Right lung (tissue), 5 donors: ENCODE results near the gene MESP2. TPM values are rescaled to one million over a fixed set of nuclear protein-coding genes. Genes with fewer than 3 reads are reported as not detected.

Experiments
- DNase-seq, 2 donors: peaks; one replicate each; pipeline ENCODE4 v3.0.0-alpha.2; 2013
- polyA plus RNA-seq, 5 donors: library from polyadenylated mRNA; unstranded; fragments of 120-200 nt; gene quantifications; one replicate each; pipeline versions ENCODE4 v1.2.1 to v1.2.3, GENCODE V29; 2013; ENCODE audit warnings: inconsistent platforms in 1 of 5, low replicate concordance in 1 of 5; ENCODE audit not compliant: insufficient read length in 5 of 5, insufficient read depth in 1 of 5

Gene MESP2
- polyA plus RNA-seq, 5 donors, result 0.12 TPM; not detected in 4

DNA sequence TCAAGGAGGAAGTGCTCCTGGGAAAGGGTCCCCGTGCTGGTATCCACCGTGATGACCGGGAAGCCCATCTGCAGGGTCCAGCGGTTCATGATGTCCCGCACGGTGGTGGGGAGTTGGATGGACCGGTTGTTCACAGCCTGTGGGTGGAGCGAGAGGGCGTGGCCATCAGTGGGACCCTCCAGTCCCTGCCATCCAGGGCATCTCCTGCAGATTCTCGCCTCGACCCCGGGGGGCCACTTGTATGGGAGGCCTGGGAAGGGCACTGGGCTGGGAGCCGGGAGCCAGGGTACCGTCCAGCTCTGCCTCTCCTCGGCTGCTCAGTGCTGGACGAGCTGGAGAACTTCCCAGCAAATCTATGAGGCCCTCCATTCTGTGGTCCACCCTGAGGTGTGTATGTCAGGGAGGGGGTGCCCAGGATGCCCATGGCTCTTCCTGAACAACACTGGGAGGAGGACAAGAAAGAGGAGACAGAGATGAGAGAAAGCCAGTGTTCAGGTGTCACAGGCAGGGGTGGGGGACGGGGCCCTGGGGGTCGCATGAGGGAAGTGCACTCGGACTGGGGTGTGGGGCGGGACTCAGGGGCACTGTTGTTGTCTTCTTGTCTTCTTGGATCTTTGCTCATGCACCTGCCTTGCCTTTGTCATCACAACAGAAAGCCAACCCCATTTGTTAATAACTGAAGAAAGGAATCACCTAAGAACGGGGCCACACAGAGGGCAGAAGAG, 25.5 kb downstream of the MESP2 start:
- DNase-seq, result no peak

DNA sequence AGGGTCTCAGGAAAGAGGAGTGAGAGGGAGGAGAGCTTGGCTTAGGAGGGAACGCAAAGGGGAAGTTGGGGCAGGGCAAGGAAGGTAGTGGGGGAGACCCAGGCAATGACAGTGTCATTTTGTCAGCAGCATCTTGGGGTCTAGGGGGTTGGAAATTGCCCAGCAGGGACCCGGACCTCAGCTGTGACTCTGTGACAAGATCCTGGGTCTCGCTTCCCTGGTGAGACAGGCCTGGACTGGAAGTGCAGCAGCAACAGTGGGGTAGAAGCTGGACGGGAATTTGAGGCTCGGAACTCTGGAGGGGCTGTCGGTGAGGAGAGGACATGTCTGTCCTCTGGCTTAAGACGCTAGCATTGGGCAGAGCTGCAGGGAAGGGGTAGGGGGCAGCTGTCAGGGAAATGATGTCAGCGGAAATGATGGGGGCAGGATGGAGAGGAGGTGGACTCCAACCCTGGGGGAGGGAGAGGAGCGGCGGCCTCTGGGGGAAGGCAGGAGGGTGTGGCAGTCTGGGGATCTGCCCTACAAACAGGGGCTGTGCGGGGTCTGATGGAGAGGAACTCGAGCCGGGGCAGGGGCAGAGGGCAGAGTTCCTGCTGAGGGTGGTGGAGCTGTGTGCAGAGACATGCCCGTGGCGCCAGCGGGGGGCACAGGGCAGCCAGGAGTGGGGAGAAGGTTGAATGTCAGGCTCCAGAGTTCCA, 26.2 kb downstream of the MESP2 start:
- DNase-seq, result no peak

DNA sequence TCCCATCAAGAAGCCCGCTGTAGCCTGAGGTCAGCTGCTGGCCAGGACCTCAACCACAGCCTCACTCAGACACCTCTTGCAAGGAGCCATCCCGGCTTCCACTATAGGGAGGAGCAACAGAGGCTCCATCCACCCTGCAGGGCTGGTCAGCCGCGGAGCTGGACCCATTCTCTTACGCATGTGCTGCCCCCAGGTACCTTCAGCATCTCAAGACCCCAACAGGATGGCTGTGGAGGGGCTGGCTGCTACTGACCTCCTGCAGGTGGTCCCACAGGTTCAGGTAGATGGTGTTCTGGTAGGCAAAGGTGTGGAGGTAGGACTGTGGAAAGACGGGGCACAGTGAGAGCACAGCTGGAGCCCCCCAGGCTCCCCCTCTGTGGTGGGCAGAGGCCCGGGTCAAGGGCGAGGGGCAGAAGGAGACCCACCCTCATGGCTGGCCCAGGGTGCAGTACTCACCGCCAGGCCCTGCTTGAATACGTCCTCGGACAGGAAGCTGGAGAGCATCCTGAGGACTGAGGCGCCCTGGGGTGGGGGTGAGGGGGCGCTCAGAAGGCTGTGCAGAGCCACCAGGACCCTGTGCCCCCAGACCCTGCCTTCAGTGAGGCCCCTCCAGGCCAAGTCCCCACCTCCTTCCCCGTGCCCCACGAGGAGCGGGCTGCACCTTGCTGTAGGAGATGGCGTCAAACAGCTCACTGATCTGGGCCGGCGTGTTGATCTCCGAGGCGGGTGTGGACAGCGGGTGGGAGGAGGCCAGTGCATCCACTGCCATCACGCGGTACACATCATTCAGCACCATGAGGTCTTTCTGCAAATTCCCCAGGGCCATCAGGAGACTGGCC, 27.1 kb downstream of the MESP2 start:
- no peak for DNase-seq

DNA sequence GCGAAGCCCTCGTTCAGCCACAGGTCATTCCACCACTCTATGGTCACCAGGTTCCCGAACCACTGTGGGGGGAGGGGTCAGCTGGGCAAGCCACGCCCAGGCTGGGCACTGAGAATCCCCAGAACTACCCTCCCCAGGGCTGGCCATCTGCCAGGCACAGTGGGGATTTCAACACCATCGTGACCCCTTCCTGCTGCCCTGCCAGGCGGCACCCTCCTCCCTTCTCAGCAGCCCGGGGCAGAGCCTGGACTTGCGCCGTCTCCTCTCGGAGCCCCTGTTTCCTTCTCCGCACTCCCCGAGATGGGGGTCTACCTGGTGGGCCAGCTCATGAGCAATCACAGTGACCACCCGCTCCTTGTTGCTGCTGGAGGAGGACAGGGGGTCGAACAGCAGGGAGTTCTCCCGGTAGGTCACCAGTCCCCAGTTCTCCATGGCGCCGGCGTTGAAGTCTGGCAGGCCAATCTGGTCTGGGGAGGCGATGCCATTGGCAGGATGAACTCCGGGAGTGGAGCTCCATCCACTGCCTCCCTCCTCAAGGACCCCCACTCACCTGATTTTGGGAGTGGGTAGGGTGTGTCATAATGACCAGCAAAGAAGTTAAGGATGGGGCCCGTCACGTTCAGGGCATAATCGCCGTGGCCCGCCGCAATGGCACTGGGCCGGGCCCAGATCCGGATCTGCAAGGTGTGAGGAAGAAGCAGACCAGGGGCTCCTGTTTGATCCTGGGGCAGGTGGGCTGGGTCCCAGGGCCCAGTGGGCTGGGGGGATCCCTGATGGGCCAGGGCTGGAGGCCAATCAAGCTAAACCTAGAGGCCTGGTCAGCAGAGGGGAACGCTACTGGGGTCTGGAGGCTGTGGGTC, 28.0 kb downstream of the MESP2 start:
- DNase-seq, result no peak

DNA sequence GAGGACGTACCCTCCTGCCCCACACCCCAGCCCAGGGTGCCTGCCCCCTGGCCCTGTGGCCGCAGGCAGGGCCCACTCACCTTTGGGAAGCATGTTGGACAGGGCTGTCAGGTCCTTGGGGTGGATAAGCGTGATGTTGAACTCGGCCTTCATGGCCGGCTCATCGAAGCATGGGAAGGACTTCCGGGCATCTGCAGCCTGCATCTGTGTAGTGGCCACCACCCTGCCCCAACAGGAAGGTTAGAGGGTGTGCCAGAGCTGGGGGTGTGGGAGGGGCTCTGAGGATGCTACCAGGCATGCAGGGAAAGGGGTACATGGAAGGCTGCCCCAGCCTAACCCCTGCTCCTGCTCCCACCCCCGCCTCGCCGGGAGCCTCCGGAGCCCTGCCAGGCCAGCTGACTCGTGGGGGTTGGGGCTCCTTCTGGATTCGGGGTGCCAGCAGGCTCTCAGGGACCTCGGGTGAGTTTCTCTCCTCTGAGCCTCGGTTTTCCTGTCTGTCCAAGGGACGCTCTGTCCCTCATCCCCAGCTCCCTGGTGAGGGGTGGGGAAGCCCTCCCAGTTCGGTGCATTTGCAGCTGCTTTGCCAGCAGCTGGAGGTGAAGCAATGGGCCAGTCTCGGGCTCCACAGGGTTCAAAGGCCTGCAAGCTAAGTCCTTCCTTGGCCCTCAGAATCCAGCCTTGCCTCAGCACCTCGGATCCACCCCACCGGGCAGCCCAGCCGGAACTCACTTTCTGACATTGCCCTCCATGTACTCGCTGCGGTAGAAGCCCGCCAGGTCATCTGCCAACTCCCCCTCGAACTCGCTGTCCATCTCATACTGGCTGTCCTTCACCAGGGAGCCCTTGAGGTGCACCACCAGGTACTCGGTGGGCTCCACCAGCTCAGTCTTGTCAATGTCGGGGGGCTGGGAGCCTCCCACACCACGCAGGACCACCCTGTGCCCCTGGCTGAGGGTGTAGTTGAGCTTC, 29.4 kb downstream of the MESP2 start:
- DNase-seq, result no peak

DNA sequence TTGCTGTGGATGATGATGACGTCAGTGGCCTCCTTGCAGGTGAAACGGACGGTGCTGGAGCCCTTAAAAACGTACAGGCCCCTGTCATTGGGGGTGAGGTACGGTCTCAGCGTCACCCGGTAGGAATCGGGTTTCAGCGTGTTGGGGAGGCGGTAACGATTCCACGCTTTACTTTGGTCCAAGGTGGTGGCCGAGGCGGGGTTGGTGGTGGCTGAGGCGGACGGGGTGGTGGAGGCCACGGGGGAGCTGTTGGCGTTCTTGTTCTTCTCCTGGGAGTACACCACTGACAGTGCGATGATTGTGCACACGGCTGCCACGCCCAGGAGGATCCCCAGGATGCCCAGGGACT, 30.1 kb downstream of the MESP2 start:
- no peak for DNase-seq

DNA sequence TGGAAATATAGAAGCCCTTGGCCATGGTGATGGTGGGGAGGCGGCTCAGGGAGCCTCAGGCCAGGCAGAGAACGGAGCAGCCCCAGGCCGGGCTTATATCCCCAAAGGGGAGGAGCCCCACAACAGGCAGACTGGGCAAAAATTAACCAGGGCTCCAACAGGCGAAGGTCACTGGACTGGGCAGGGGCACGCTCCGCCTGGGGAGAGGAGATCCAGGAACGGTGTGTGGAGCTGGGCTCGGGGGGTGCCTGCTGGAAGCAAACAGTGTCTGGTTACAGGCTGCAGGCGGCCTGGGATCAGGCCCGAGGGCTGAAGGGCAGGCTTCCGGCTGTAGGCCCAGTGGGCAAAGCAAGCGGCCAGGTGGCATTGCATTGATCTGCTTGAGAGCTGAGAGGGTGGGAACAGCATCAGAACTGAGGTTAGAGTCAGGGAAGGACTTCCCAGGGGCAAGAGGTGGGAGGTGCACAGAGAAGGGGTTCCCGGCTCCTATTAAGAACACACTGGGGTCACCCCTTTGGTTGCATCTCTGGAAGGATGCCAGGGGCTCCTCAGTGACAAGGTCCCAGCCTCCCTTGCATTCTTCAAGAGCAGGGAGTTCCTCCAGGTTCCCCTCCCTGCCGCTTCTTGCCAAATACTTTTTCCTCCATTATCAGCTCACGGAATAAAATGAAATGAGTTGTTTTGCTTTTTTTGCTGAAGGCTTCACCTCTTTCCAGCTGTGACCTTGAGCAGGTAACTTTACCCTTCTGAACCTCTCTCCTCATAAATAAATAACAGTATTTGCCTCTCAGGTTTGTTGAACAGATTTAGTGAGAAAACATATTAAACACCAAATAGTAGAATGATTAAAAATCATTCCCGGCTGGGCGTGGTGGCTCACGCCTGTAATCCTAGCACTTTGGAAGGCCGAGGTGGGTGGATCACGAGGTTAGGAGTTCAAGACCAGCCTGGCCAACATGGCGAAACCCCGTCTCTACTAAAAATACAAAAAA, 30.7 kb downstream of the MESP2 start:
- no peak for DNase-seq

DNA sequence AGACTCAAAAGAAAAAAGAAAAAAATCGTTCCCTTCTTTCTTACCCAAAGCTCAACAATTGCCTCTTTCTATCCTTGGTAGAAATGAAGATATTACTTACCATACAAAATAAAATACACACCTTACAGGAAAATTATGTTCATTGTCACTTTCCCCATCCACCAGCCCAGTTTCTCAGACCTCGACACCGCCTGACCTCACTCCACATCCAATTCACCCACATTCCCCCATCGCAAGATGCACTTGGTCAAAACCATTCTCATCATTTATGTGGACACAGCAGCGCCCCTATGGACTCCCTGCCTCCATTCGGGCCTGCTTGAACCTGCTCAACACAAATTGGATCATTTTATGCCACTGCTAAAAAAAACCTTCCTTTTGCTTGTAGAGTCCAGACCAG, 31.6 kb downstream of the MESP2 start:
- no peak for DNase-seq

DNA sequence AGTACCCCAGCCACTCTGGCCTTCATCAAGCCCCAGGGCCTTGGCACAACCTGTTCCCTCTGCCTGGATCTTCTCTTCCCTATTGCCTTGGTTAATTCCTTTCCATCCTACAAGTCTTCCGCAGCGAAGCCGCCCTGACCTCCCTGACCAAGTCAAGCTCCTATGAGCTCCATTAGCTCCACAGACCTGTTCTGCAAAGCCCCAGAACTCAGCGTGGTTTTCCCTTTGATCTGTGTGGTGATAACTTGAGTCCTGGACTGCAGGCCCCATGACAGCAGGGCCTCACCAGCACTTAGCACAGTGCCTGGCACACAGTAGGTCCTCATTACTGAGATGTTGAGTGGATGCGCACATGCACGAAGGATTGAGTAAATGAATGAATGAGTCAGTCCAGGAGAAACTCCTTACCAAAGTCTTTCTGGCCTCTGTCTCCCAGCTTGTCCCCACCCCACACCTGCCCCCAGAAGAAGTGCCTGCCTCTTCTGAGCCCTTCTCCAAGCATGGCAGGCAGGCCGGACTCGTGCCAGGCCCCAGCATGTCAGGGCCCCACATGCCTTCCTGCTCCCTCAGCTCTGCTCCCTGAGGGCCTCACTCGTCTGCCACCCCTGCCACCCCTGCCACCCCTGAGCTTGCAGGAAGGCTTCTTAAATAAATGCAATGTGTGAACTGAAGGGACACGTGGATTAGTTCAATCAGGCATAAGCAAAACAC, 32.2 kb downstream of the MESP2 start:
- DNase-seq, result no peak

DNA sequence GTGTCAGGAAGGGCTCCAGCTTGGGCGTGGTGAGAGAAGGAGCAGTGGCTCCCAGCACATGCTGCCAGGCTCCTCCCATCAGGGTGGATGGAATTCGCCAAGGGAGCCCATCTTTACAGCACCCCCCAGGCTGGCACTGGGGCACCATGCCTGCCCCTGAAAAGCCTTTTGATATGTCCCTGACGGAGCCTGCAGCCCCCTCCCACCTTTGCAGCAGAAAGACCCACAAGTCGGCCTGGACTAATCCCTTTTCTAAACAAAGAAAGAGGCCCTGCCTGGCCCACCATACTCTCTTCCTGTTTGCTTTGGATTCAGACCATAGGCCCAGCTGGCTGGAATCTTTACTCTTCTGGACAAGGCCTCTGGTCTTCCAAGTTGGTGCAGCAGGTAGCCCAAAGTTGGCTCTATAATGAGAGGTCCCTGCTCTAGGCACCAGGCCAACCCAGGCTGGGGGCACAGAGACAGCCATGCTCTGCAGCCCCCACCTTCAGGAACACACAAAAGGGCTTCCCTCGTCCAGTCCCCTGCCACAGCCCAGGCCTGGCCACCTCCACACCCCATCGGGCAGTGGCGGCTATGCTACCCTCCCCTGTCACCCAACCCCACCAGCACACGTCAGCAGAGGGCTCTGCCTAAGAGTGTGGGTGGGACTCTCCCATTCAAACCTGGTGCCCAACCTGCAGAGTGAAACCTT, 33.1 kb downstream of the MESP2 start:
- DNase-seq, result no peak

DNA sequence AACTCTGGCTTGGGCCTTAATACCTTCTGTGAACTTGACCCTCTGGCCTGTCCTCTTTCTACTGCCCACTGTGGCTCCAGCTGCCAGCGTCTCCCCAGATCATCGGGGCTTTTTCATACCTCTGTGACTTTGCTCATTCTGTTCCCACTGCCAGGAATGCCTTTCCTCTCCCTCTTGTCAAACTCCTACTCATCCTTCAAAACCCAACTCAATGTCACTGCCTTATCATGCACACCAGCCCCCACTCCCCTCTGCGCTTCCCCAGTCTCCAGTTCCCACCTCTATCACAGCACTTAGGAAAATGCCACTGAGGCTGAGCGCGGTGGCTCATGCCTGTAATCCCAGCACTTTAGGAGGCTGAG, 33.6 kb downstream of the MESP2 start:
- no peak for DNase-seq

DNA sequence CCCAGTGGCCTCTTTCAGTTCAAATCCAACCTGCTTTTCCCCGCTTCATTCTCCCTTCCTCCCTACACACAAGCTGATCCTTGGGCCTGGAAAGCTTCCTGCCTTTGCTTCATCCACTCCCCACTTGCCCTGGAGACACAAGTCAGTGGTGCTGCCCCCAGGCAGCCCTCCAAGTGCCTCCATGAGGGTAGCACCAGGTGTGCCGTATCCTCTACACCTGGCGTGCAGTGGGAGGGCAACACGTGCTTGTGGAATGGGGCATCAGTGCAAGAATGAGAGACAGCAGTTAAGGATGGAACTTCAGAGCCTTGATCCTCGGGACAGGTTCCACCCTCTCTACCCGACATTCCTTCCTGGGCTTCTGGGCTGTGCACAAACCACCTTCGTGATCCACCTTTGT, 34.7 kb downstream of the MESP2 start:
- DNase-seq, result no peak

DNA sequence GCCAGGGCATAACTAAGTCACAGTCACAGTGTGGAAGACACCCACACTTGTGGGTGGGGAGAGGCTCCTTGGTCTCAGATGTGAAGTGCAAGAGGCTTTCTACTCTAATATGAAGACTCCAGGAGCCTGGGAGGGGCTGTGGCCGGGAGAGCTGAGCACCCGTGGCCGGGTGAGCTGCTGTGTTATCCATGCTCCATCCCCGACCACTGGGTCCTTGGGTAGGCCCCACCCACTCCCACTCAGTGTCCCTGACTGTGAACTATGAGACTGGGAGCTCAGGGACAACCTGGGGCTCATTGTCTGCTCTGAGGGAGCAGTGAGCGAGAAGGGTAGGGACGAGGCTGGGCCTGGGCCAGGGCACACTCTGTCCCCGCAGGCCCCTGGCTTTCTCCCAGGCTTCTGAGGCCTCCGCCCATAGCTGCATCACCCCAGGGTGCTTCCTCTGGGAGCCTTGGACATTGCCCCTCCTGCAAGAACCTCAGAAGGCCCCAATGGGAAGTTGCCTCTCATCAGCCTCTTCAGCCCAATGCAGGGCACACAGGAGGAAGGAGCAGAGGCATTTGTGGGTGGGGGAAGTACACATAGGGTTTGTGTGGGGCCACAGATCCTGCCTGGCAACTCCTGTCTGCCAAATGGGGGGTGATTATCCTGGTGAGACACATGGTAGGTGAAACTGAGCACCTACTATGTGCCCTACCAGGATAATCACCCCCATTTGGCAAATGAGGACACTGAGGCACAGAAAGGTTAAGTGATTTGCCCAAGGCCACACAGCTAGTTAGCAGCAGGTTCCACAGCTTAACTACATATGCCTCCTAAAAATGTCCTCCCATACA, 36.1 kb downstream of the MESP2 start:
- DNase-seq, result no peak

DNA sequence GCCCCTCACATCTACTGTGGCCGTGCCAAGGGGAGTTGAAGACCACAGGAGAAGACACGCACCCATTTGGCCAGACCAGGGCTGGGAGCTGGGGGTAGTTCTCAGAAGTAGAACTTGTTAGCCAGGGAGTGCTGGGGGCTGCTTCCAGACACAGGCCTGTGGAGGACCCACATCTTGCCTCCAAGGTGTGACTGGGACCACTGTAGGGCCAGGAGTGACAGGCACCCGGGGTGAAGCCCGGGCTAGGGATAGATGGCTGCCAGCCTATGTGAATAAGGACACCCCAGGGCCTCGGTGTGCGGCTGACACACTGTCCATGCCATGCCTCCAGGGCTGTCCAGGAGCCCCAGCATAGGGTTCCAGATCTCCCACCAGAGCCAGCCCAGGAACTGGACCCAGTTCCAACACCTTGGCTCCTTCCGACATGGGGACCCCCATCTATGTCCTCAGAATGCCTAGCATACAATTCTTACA, 36.8 kb downstream of the MESP2 start:
- no peak for DNase-seq

DNA sequence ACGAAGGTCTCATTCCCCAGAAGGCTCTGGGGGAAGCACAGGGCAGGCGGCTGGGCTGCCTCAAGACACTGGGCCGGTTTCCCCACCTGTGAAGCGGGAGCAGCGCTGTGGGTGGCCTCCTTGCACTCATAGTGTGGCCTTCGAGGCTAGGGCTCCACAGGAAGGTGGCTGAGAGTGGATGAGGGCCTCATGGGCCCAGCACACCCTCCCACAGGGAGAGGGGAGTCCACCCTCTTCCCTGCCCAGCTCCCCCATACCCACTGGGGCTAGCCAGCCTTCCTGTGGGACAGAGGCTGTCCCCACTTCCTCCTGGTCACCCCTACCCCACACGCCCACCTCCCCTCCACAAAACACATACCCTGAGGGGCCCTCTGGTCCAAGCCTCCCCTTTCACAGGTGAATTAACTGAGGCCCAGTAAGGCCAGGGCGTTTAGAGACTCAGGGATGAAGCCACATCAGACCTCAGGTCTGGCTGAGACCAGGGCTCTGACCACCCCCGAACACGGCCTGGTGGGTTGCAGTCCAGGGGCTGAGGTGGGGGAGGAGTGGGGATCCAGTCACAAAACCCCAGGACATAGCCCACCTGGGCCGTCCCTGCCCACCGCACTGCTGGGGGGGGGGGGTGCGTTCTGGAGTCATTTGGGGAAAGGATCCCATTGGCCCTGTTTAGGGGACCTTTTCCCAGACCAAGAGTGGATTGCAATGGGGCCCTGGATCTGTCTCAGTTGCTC, 37.4 kb downstream of the MESP2 start:
- DNase-seq, result no peak

DNA sequence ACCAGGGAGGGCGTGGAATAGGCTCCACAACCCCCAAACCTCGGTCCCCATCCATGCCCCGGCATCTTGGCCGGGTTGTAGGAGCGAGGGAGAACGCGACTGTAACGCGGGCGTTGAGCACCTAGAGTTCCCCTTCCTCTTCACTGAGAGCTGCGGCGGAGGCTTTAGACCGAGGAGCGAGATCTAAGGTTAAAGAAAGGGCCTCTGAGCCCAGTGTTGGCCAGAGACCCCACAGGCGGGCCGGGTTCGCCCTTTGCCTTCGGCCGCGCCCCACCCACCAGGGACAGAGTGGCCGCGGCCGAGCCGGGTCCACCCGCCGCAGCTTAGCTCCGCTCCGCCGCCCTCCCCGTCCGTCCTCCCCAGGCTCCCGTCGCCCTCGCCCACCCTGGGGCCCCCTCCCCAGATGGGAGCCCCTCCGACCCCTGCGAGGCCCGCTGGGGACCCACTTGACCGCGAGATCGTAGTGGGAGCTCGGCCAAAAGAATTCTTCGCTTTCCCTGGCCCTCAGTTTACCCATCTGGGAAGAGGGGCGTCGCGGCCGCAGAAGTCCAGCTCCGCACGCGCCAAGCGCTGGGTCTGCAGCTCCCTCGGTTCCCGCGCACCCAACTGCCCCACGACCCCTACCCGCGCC, 38.1 kb downstream of the MESP2 start:
- no peak for DNase-seq
